Gastroesophageal sphincter (tissue), 3 donors: Measurements from ENCODE around the gene CTNNA3.

ENCODE experiments used
- EP300 ChIP-seq: sonication (generic); formaldehyde crosslinking; IDR thresholded peaks from one replicate; pipeline ENCODE4 v1.6.1; 2017; ENCODE audit warnings: antibody characterized with exemption, mild to moderate bottlenecking
- POLR2A ChIP-seq, 2 donors: fragments of 450-650 bp; IDR thresholded peaks; one replicate each; pipeline ENCODE4 v1.6.1; 2017; ENCODE audit warnings: antibody characterized with exemption in 2 of 2, mild to moderate bottlenecking in 2 of 2, moderate library complexity in 1 of 2
- POLR2AphosphoS5 ChIP-seq: sonication (generic); formaldehyde crosslinking; IDR thresholded peaks from one replicate; pipeline ENCODE4 v1.6.1; 2017; ENCODE audit warnings: antibody characterized with exemption
- TF ChIP-seq, protein P1 (sequence below), 4 experiments: fragments of 200-600 bp in 2 of 4; fragments of 450-650 bp in 2 of 4; sonication (generic) in 1 of 4; IDR thresholded peaks; one replicate each; pipeline ENCODE4 v1.5.1; 2017 to 2019; ENCODE audit warnings: antibody characterized with exemption in 4 of 4, mild to moderate bottlenecking in 2 of 4, moderate library complexity in 2 of 4

DNA sequence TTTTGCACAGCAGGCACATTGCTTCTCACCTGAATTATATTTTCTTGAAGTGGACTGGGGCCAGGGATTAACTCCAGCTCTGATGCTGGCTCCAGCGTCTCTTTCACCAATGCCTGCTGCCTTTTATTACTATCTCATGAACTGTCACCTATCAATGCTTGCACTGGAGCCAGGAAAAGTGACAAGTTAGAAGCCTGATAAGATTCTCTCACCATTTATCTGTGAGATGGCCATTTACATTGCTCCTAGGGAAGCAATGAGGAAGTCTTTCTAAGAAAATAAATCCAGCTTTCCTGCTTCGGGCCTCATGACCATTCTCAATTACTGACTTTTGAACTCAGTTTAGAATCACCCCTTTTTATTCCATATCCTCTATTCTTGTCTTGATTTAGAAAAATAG, 818.6 kb downstream of the CTNNA3 start:
- TF ChIP-seq, protein P1, sequence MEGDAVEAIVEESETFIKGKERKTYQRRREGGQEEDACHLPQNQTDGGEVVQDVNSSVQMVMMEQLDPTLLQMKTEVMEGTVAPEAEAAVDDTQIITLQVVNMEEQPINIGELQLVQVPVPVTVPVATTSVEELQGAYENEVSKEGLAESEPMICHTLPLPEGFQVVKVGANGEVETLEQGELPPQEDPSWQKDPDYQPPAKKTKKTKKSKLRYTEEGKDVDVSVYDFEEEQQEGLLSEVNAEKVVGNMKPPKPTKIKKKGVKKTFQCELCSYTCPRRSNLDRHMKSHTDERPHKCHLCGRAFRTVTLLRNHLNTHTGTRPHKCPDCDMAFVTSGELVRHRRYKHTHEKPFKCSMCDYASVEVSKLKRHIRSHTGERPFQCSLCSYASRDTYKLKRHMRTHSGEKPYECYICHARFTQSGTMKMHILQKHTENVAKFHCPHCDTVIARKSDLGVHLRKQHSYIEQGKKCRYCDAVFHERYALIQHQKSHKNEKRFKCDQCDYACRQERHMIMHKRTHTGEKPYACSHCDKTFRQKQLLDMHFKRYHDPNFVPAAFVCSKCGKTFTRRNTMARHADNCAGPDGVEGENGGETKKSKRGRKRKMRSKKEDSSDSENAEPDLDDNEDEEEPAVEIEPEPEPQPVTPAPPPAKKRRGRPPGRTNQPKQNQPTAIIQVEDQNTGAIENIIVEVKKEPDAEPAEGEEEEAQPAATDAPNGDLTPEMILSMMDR (IDR thresholded peaks at IDR 0.05): no peak
- TF ChIP-seq POLR2A (IDR thresholded peaks at IDR 0.05): no peak
- TF ChIP-seq POLR2AphosphoS5: no peak
- no peak for TF ChIP-seq EP300
